NCI-H2227 treated with DMSO at 0.1 percent for 48 hours (cell line): Measurements from ENCODE around the gene WFDC2.

Experiments used
- DNase-seq: peaks from one replicate; lab custom pipeline; 2025; lab: John Stamatoyannopoulos, UW

WFDC2 gene, protein sequence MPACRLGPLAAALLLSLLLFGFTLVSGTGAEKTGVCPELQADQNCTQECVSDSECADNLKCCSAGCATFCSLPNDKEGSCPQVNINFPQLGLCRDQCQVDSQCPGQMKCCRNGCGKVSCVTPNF

DNA sequence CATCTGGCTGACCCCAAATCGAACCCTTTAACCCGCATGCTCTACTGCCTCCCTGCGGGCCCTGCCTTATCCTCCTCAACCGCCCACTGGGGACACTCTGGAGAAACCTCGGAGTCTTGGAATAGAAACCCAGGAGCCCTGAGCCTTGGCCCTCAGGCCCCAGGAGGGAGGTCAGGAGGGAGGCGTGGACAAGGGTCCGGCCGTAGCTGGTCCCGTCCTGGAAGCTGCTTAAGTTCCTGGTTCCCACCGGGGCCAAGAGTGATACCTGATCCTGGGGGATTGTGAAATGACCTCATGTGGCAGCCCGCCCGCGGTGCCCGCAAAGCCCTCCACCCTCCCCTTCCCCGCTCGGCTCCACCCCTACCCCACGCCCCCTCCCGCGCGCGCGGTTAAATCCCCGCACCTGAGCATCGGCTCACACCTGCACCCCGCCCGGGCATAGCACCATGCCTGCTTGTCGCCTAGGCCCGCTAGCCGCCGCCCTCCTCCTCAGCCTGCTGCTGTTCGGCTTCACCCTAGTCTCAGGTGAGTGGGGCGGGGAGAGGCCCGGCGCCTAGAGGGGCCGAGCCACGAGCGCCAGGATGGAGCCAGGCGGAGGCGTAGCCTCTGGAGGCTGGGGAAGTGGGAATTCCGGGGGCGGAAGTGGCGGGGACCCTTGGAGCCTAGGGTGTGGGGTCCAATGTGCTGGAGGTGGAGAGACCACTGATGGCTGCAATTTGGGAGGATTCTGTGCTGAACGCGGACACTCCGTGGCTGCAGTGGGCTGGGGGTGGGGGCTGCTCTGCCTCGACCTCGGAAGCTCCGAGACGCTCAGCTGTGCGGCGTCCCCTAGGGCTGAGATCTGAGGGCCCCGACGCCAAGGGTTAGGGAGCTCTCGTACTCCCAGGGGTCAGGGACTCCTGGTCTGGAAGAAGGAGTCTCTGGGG is at the start of gene WFDC2:
WFDC2 (plus strand) TSS at position 418 of the 926 bp plus-strand sequence; CDS start at position 447, 29 bp downstream.
- no peak for DNase-seq

DNA sequence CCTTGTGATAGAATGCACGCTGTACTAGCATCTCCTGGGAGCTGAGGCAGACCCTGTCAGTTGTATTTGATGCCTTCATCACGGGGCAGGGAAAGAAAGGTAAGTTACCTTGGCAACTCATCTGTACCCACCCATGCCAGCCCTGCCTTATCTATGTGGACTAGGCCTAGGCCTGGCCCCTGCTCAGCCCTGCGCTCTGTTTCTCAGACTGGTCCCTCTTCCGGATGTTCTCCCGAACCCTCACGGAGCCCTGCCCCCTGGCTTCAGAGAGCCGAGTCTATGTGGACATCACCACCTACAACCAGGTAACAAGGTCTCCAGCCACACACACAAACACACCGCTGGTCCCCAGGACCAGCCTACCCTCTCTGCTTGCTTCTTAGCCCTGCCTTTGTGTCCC is 49.4 kb upstream of the WFDC2 start:
- DNase-seq = no peak

DNA sequence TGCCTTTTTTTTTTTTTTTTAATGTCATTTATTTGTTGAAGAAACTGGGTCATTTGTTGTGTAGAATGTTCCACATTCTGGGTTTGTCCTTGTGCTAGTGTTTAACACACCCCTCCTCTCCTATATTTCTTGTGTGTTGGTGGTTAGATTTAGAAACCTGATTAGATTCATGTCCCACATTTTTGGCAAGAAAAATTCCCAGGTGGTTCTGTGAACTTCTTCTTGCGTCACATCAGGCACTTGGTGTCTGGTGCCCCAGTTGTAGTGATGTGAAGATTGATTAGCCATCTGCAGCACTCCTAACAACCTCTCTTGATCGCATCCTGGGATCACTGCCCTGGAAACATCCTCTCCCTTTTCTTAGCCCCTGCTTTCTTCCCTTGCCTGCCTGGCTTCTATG is 45.9 kb upstream of the WFDC2 start:
- DNase-seq = no peak

DNA sequence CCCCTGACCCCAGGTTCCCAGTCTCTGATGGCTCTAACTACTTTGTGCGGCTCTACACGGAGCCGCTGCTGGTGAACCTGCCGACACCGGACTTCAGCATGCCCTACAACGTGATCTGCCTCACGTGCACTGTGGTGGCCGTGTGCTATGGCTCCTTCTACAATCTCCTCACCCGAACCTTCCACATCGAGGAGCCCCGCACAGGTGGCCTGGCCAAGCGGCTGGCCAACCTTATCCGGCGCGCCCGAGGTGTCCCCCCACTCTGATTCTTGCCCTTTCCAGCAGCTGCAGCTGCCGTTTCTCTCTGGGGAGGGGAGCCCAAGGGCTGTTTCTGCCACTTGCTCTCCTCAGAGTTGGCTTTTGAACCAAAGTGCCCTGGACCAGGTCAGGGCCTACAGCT is 44.0 kb upstream of the WFDC2 start:
- no peak for DNase-seq

DNA sequence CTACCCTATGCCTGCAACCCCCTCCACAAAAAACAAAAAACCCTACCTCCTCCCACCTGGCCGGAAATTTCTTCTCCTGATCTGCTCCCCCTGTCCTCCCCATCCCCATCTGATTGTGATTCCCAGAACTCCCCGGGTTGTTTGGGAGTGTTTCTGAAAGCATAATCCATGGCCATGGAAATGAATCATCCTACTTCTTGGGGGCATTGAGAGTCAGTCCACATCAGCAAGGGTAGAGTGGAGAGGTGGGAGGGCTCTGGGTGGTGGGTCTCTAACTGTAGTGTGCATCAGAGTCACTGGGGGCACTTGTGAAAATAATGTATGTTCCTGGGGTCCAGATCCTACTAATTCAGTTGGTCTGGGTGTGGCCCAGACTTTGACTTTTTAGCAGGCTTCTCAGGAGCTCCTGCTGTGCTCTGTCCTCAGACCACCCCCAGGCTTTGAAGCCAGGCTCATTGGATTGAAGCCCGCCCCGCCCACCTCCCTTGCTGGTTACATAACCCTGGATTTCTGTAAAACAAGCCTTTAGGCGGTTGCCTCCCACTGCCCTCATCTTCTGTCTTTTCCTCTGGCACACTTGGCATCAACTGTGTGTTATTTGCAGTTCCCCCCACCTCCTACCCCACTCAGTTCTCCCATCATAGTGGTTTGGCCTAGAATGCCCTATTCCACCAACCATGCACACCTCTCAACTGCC is 43.1 kb upstream of the WFDC2 start:
- peak; percentile 40 for DNase-seq

DNA sequence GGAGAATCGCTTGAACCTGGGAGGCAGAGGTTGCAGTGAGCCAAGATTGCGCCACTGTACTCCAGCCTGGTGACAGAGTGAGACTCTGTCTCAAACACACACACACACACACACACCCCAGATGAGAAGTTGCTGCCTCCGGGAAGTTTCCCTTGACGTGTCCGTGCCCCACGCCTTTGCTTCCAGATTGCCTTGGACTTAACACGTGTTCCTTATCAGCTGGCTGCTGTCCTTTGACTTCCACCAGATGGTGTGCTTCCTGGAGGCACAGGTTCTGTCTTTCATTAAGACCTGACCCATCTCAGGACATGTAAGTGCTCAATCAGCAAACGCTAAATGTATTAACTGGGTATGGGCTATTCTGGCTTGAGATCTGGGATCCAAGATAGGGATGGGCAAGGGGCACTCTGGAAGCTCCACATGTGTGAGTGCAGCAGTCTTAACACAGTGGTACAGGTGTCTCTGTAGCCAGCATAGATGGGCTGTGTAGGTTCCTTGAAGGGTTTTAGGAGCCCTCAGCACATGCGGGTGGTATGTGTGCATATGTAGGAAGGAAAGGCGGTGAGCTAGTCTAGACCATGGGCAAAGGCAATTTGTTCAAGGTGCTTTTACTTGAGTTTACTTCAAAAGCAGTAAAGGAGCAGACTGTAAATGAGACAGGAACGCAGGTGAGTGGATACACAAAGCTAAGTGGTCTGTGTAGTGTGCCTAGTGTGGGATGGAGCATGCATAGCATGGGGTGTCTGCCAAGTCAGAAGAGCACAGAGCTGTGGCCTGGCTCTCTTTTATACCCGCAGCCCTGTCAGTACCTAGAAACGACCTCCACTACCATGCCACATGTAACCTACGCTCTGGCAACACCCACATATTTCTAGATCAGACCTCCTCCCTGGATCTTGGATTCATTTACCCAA is 42.1 kb upstream of the WFDC2 start:
- no peak for DNase-seq

DNA sequence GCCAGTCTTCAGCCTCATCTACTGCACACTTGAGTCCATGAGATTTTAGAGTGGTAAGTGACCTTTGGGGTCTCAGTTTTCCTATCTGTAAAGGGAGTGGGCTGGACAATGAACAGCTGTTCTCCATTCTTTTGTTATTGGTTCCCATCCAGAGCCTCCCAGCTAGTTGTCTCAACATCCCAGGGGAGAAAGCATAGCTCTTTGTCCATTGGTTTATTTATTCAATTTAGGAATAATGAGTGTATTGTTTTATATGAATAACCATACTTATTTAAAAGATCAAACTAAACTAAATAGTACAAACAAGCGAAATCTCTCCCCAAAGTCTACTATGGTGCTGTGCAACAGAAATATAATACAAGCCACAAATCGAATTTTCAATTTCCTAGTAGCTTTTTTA is 39.9 kb upstream of the WFDC2 start:
- no peak for DNase-seq

DNA sequence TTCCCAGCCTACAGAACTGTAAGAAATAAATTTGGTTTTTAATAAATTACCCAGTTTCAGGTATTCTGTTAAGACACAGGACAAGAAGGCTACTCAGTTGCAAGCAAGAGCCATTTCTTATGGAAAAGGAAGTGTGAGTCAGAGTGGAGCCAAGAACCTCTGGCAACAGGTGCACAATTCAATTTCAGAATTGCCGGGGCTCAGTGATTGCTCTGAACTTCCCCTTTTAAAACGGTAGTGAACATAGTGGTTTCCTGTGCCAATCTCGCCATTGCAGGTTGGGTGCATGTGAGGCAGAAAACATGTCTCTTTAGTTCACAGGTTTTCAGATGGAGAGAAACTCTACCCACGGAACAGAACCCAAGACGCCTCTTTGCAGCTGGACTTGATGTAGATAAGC is 37.3 kb upstream of the WFDC2 start:
- DNase-seq = no peak

DNA sequence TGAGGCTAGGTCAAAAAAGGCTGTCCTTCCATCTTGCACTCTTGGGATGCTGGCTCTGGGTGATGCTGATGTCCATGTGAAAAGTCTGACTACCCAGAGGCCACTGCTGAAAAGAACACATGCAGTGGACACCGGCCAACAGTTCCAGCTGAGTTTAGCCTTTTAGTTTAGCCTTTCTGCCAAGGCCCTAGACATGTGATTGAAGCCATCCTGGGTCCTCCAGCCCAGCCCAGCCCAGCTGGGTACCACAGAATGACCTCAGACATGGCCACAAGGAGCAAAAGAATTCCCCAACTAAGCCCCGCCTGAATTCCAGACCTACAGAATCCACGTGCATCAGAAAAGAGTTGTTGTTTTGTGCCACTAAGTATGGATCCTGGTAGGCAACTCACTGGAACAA is 36.2 kb upstream of the WFDC2 start:
- no peak for DNase-seq

DNA sequence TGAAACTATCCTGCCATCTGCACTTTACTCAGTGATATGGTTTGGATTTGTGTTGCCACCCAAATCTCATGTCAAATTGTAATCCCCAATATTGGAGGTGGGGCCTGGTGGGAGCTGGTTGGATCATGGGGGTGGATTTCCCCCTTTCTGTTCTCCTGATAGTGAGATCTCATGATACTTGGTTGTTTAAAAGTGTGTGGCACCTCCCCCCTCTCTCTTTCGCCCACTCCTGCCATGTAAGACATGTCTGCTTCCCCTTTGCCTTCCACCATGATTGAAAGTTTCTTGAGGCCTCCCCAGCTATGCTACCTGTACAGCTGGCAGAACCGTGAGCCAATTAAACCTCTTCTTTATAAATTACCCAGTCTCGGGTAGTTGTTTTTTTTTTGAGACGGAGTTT is 35.6 kb upstream of the WFDC2 start:
- no peak for DNase-seq

DNA sequence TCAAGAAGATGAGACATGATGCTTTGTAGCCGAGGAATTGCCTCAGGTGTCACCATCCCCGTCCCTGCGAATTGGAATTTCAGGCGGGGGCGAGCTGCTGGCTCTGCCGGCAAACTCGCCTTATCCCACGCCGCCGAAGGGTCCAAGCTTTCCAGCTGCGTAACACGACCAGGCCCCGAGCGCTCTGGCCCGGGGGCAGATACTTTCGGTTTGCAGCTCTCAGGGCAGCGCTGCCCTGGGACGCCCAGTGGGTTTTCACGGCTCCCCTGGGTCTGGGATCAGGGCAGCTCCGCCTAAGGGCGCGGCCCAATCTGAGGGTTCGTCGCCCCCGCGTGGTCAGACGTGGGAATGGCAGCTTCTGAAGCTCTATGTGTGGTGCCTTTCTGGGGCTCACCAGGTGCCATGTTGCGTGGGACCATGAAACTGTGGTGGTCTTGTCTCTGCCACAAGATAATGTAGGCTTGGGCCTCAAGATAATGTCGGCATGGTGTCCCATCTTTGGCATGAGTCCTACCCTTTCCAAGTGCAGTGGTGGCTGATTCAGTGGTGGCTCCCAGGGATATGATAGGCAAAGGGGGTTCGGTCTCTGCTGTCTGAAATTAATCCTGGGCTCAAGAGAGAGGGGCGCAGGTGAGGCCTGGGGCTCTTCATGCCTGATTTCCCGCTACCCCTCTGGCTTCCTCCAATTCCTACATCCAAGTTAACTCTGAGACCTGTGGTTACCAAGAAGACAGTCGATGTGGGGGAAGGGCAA is 32.6 kb upstream of the WFDC2 start:
- peak; percentile 64 for DNase-seq

DNA sequence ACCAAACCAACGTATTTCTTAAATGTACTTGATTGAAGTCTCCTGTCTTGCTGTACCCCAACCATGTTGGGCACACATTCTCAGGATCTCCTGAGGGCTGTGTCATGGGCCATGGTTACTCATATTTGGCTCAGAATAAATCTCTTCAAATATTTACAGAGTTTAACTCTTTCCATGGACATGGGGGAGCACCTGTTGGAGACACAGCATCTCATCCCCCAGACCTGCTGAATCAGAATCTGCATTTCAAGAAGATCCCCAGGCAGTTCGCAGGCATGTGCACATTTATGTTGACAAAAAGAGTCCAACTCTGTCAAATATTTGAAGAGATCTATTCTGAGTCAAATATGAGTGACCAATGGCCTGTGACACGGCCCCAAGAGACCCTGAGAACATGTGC is 29.1 kb upstream of the WFDC2 start:
- no peak for DNase-seq

DNA sequence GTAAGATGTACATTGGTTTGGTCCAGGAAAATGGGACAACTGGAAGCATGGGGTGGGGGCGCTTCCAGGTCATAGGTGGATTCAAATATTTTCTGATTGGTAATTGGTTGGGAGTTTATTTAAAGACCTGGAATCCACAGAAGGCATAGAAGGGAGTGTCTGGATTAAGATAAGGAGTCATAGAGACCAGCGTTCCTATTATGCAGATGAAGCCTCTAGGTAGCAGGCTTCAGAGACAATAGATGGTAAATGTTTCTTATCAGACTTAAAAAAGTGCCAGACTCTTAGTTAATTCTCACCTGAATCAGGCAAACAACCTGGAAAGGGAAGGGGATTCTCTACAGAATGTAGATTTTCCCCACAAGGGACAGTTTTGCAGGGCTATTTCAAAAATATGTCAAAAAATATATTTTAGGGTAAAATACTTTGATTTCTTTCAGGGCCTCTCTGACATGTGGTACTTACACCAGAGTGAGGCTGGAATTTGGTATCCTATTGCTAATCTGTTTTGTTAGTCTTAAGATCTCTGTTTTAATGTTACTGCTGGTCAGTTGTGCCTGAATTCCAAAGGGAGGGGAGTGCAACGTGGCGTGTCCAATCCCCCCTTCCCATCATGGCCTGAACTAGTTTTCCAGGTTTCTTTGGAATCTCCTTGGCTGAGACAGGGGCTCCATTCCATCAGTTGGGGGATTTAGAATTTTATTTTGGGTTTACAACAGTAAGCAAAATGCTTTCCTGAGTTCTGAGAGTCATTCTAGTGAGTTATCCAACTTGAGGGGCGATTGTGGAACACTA is 28.5 kb upstream of the WFDC2 start:
- no peak for DNase-seq

DNA sequence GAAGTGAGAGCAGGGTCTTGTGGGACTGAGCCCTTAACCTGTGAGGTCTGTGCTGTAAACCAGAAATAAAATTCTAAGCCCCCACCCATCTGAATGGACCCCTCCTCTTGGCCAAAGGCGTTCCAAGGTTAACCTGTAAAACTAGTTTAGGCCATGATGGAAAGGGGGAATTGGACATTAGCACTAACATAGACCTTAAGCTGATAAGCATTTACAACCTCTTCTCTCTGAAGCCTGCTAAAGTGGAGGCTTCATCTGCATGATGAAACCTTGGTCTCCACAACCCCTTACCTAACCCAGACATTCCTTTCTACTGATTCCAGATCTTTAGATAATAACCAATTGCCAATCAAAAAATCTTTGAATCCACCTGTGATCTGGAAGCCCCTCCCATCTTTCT is 27.8 kb upstream of the WFDC2 start:
- no peak for DNase-seq

DNA sequence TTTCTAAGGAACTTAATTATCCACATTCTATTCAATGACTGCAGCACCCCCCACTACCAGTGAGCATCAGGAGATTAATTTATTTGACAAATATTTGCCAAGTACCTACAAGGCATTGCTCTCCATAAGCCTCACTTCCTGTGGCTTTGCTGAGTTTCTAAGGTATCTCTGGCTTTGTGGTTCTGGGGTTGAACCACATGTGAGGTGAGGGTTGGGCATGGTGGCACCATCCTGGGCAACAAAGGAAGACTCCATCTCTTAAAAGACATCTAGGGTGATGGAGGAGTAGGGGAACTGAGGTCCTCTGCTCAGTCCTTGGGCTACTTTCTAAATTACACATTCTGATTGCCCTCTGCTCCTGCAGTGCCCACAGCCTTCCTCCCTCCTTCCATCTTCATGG is 25.5 kb upstream of the WFDC2 start:
- no peak for DNase-seq

DNA sequence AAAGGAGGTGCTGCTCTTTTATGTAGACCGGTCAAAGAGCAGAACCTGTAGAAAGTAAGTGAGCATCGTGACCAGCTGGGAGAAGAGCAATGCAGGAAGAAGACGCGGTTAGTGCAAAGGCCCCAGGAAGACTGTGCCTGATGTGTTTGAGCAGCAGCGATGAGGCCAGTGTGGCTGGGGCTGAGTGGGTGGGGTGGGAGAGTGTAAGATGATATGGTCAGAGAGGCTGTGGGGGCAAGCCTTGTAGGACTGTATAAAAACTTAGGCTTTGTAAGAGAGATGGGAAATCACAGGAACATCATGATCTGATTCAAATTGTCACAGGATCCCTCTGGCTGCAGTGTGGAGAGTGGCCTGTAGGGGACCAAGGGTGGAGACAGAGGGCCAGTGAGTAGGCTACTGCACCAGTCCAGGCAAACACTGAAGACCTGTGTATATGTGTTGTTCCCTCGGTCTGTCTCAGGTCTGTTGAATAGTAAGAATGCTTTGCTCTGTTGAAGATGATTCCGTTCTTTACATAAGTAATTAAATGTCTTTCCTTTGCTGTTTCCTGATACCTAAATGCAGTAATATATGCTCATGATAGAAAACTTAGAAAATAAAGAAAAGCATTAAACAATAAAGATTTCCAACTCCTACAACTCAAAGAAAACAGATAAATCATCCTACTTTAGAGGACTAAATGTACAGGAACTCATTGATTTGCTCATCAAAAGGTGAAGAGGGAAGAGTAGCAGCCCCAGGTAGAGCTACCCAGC is 23.6 kb upstream of the WFDC2 start:
- no peak for DNase-seq

DNA sequence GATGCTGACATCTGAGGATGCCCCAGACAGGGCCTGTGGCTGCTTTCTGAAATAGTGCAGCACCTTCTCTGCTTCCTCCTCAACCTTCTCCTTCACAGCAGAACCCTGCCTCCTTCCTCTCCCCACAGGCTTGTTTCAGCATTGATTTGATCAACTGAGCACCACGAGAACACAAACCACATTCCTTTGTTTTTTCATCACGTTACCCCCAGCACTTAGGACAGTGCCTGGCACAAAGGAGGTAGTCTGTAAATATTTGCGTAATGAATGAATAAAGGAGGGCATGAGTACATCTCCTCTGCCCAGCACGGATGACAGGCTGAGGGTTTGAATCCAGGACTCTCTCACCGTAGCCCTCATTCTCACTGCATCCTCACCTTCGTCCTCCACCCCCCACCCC is 21.3 kb upstream of the WFDC2 start:
- DNase-seq = no peak

DNA sequence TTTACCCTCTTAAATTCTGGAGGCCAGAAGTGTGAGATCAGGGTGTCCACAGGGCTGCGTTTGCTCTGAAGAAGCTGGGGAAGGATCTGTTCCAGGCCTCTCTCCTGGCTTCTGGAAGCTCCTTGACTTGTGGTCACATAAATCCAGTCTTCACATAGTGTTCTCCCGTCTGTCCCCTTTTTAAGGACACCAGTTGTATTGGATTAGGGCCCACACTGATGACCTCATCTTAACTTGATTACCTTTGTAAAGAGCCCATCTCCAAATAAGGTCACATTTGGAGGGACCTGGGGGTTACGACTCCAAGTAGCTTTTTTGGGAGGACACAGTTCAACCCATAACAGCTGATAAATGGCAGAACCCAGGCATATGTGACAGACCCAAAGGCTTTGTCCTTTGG is 20.0 kb upstream of the WFDC2 start:
- DNase-seq = no peak

DNA sequence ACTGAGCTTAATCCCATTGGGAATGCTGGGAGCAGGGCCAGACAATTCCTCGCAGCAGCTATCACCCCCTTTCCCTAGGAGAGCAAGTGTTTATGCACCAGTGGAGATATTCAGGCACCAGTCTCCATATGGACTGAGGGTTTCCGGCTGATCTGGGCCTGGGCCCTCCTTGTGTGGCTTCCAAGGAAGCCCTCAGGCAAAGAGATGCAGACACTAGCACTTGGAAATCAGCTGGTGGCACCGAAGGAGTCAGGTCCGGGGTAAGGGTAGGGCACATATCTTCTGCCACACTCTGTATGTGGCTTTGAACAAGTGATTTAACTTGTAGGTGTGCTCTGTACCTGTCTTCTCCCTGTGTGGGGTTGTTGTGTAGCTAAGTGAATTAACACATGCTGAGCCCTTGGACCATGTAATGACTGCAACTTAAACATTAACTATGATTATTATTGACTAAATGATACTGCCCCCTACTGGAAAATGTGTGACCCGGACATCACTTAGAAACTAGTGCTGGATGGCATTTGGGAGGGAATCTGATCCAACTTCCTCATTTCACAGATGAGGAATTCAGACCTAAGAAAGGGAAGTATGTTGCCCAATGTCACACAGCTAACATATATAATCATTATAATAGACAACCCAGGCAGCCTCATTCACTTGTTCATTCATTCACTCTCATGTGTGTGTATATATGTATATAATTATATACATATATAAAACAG is 19.3 kb upstream of the WFDC2 start:
- DNase-seq = no peak
